Astrocyte of the cerebellum (primary cell): Measurements from ENCODE around the gene FBXL17.
A peak's percentile ranks its signal among the peaks of the same experiment; 100 is the strongest.

Source experiments
- DNase-seq: peaks from one replicate; pipeline ENCODE4 v3.0.0-alpha.2; 2011; ENCODE audit warnings: low read depth
- H3K4me3 ChIP-seq: 2 replicates; pipeline ENCODE4 v1.5.1; 2011; ENCODE audit warnings: mild to moderate bottlenecking, low read depth, low read length, moderate library complexity
- in situ Hi-C: cut with HindIII; loops from 2 replicates; pipeline ENCODE4 v1.10.0; 2017; ENCODE audit warnings: low sequenced_read_pairs
- TF ChIP-seq, protein P1 (sequence below): IDR thresholded peaks from 2 replicates; pipeline ENCODE4 v1.5.1; 2012; ENCODE audit warnings: low read length, low read depth, moderate library complexity, mild to moderate bottlenecking; ENCODE audit errors: missing control alignments

Gene FBXL17

GRCh38 chr5:108381954-108382783 lies at the start of gene FBXL17:
TSS of gene FBXL17 (minus strand) at chr5:108382098.
- TF ChIP-seq, protein P1, sequence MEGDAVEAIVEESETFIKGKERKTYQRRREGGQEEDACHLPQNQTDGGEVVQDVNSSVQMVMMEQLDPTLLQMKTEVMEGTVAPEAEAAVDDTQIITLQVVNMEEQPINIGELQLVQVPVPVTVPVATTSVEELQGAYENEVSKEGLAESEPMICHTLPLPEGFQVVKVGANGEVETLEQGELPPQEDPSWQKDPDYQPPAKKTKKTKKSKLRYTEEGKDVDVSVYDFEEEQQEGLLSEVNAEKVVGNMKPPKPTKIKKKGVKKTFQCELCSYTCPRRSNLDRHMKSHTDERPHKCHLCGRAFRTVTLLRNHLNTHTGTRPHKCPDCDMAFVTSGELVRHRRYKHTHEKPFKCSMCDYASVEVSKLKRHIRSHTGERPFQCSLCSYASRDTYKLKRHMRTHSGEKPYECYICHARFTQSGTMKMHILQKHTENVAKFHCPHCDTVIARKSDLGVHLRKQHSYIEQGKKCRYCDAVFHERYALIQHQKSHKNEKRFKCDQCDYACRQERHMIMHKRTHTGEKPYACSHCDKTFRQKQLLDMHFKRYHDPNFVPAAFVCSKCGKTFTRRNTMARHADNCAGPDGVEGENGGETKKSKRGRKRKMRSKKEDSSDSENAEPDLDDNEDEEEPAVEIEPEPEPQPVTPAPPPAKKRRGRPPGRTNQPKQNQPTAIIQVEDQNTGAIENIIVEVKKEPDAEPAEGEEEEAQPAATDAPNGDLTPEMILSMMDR = no peak
- peak within 1 kb of the TSS; percentile 72 for H3K4me3 ChIP-seq
- peak; percentile 50 for DNase-seq
- in situ Hi-C loops = no loop called here

DNA sequence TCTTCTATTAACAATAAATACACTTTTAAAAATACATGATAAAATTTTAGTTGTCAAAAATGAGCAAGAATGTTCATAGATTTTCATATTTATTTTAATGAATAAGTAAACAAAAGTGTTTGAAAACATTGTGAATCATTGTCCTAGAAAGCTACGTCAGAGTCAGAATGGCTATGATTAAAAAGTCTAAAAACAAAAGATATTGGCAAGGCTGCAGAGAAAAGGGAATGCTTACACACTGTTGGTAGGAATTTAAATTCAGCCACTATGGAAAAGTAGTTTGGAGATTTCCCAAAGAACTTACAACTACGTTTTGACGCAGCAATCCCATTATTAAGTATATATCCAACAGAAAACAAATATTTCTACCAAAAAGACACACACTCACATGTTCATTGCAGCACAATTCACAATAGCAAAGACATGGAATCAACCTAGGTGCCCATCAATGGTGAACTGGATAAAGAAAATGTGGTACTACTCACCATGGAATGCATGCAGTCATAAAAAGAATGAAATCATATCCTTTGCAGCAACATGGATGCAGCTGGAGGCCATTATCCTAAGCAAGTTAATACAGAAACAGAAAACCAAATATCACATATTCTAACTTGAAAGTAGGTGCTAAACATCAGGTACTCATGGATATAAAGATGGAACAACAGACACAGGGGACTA lies 49.2 kb upstream of the FBXL17 start:
- no peak for DNase-seq
- in situ Hi-C loops = no loop called here
- no peak overlapping the region for H3K4me3 ChIP-seq
- TF ChIP-seq, protein P1 = no peak

- in situ Hi-C loops = no loop called here
- H3K4me3 ChIP-seq = no peak overlapping the region
- TF ChIP-seq, protein P1 = no peak
- no peak for DNase-seq
Measured at GRCh38 chr5:108421713-108422112, 39.8 kb upstream of the FBXL17 start.

GRCh38 chr5:108420755-108421154 lies 38.9 kb upstream of the FBXL17 start:
- no peak overlapping the region for H3K4me3 ChIP-seq
- in situ Hi-C loops = no loop called here
- no peak for DNase-seq
- TF ChIP-seq, protein P1 = no peak

DNA sequence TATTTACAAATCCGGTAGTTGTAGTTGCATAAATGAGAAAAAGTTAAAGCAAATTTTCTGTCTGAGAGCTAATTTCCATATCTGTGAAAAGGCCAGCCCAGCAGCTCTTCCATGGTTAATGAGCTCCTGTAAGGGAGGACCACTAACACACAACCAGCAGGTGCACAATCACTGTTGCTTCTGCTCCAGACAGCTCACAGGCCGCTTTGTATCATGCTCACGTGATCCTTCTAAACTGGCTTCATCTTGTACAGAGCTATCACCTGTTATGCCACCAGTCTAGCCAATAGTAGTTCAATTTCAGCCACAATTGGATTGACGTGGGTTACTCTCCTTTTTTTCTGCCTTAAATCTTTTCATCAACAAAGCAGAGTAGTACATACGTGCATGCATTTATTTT lies 38.3 kb upstream of the FBXL17 start:
- no peak for DNase-seq
- TF ChIP-seq, protein P1 = no peak
- in situ Hi-C loops = no loop called here
- H3K4me3 ChIP-seq = no peak overlapping the region

DNA sequence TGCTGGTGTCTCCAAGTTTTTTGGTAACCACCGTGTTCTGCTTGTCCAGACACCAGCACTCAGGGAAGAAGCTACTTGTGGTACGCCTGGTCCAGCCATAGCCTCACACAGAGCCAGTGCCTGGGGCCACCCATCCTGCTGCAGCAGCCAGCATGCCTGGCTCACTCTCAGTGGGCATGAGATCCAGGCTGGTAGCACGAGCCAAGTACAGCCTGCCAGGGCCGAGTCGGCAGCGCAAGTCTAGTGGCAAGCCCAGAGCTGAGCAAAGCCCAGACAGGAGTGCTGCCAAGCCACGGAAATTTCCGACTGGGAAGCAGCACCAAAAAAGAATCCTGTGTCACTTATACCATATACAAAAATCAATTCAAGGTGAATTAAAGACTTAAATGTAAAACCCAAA lies 36.3 kb upstream of the FBXL17 start:
- DNase-seq = no peak
- in situ Hi-C loops = no loop called here
- H3K4me3 ChIP-seq = no peak overlapping the region
- TF ChIP-seq, protein P1 = no peak
